NB4 (cell line): Measurements from ENCODE around the gene NAV3.

Experiments used
- MYC ChIP-seq: IDR thresholded peaks from 2 replicates; pipeline ENCODE4 v1.6.1; 2011; ENCODE audit warnings: low read depth, low read length
- POLR2A ChIP-seq: IDR thresholded peaks from 2 replicates; pipeline ENCODE4 v1.6.1; 2011; ENCODE audit warnings: mild to moderate bottlenecking; ENCODE audit not compliant: insufficient read length; ENCODE audit errors: extremely low read depth
- TF ChIP-seq, protein P1 (sequence below): IDR thresholded peaks from one replicate; pipeline ENCODE4 v1.5.1; 2012; ENCODE audit warnings: low read depth, low read length
- TF ChIP-seq, protein P2 (sequence below): IDR thresholded peaks from 2 replicates; pipeline ENCODE4 v1.6.1; 2011; ENCODE audit warnings: low read depth, low read length

- TF ChIP-seq, protein P1, sequence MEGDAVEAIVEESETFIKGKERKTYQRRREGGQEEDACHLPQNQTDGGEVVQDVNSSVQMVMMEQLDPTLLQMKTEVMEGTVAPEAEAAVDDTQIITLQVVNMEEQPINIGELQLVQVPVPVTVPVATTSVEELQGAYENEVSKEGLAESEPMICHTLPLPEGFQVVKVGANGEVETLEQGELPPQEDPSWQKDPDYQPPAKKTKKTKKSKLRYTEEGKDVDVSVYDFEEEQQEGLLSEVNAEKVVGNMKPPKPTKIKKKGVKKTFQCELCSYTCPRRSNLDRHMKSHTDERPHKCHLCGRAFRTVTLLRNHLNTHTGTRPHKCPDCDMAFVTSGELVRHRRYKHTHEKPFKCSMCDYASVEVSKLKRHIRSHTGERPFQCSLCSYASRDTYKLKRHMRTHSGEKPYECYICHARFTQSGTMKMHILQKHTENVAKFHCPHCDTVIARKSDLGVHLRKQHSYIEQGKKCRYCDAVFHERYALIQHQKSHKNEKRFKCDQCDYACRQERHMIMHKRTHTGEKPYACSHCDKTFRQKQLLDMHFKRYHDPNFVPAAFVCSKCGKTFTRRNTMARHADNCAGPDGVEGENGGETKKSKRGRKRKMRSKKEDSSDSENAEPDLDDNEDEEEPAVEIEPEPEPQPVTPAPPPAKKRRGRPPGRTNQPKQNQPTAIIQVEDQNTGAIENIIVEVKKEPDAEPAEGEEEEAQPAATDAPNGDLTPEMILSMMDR = no peak
- no peak for TF ChIP-seq POLR2A
- TF ChIP-seq, protein P2, sequence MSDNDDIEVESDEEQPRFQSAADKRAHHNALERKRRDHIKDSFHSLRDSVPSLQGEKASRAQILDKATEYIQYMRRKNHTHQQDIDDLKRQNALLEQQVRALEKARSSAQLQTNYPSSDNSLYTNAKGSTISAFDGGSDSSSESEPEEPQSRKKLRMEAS = no peak
- no peak for TF ChIP-seq MYC
Observed at GRCh38 chr12:77830583-77831351, at the start of gene NAV3.
